ENCODE data around the gene LIMS2. TPM values are rescaled to one million over a fixed set of nuclear protein-coding genes. Genes with fewer than 3 reads are reported as not detected.

LIMS2 gene, protein sequence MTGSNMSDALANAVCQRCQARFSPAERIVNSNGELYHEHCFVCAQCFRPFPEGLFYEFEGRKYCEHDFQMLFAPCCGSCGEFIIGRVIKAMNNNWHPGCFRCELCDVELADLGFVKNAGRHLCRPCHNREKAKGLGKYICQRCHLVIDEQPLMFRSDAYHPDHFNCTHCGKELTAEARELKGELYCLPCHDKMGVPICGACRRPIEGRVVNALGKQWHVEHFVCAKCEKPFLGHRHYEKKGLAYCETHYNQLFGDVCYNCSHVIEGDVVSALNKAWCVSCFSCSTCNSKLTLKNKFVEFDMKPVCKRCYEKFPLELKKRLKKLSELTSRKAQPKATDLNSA
- total RNA-seq: 5.7 TPM

DNA sequence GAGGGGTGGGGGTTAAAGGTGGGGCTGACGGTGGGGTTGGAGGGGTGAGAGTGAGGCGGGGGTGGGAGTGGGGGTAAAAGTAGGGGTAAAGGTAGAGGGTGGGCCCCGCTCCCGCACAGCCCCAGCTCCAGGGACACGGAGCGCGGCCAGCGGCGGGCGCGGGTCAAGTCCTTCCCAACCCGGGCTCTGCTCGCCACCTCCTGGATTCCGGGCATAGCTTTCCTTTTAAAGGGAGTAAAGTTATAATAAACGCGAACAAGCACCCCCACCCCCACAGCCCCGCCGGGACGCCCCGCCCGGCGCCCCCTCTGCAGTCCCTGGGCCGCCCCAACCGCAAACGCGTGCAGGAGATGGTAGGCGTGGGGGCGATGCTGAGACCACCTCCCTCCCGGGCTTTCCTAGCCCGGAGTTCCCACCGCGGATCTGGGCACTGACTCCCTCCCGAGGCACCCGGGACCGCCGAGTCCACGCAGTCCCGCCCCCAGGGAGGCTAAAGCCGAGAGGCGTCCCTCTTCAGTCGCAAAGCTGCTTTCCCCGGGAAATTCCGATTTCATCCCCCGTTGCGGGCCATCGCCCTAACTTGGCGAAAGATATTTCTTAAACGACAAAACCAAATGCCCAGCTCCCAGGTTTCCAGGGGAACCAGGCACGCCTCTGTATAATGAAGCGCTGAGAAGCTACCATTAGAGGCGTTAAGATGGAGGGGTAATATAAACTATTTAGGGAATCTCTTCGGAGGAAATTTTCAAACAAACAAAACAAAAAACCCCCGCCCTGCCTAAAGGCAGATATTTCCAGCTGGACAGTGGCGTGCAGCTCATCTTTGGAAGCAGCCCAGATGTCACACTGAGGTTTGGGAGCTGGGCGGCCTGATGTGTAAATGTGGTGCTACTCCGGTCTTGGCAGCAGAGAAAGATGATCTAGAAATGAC, at the start of gene LIMS2:
Gene LIMS2 (minus strand): TSS at position 200 of the 931 bp plus-strand sequence. CDS start 506 bp downstream, outside the sequence.
- Histone ChIP-seq H3K4me1 (ENCODE audit: control insufficient read depth in 3 of 3, insufficient read depth in 3 of 3, low read length in 3 of 3) (peaks cover 26 to 37% (median 27%) of the 10 kb centered on the region in 3 donors), H3K9me3 (ENCODE audit: control insufficient read depth in 3 of 3, low read length in 3 of 3) (no peaks in the 10 kb centered on the region), H3K9ac (ENCODE audit: low read depth in 1 of 3, low read length in 3 of 3) (peak within 1 kb of the TSS; percentile 45 to 81 (median 74)), H3K36me3 (ENCODE audit: control insufficient read depth in 3 of 3, insufficient read depth in 3 of 3, low read length in 3 of 3) (no peaks in the 10 kb centered on the region), H3K27ac (ENCODE audit: low read depth, low read length) (peak within 1 kb of the TSS; percentile 50), H3K27me3 (ENCODE audit: control insufficient read depth in 3 of 3, insufficient read depth in 3 of 3, low read length in 3 of 3) (peaks cover 0 to 40% (median 32%) of the 10 kb centered on the region in 3 donors), H3K4me3 (ENCODE audit: low read length in 3 of 3) (peak within 1 kb of the TSS; percentile 64 to 72 (median 72))

DNA sequence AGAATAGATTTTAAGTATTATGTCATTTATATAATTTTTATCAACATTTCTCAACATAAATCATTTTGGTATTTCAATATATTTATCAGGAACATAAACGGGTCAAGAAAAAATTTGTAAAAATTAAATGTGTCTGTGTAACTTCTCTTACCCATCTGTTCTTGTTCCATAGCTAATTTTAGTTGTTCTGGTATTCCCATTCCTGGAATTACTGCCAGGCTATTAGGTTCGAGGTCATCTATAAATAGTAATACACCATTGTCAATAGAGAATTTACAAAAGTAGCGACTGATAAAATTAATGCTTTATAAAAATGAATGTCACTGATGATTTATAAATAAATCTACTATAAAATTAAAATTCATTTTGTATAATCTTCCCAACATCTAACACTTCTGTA, 47.5 kb upstream of the LIMS2 start:
- H3K9ac ChIP-seq (ENCODE audit: low read depth in 1 of 3, low read length in 3 of 3): no peak overlapping the region
- H3K4me1 ChIP-seq (ENCODE audit: control insufficient read depth in 3 of 3, insufficient read depth in 3 of 3, low read length in 3 of 3): peaks cover 9 to 15% (median 10%) of the 10 kb centered on the region in 3 donors
- no peaks in the 10 kb centered on the region for H3K27me3 ChIP-seq (ENCODE audit: control insufficient read depth in 3 of 3, insufficient read depth in 3 of 3, low read length in 3 of 3)
- H3K4me3 ChIP-seq (ENCODE audit: low read length in 3 of 3): no peak overlapping the region
- peak overlapping the region; percentile 52 for H3K27ac ChIP-seq (ENCODE audit: low read depth, low read length)
- H3K9me3 ChIP-seq (ENCODE audit: control insufficient read depth in 3 of 3, low read length in 3 of 3): no peaks in the 10 kb centered on the region
- peaks cover 17 to 34% (median 28%) of the 10 kb centered on the region in 3 donors for H3K36me3 ChIP-seq (ENCODE audit: control insufficient read depth in 3 of 3, insufficient read depth in 3 of 3, low read length in 3 of 3)

DNA sequence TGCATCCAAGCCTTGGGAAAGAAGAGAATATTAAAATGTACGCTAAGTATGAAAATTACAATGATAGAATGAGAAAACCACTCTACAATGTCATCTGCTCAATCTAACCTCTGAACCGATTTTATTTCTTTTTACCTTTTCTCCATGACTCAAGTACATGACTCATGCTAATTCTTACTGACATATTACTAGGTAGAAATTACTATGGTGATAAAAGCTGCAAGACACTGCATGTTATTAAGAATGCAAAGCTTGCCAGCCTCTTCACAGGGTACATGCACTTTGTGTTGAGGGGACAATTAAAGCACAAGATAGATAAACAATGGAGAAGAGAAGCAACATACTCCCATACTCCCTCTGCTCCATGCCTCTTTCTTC, 46.6 kb upstream of the LIMS2 start:
- H3K9ac ChIP-seq (ENCODE audit: low read depth in 1 of 3, low read length in 3 of 3): no peak overlapping the region
- H3K4me1 ChIP-seq (ENCODE audit: control insufficient read depth in 3 of 3, insufficient read depth in 3 of 3, low read length in 3 of 3): peaks cover 9 to 15% (median 10%) of the 10 kb centered on the region in 3 donors
- H3K27me3 ChIP-seq (ENCODE audit: control insufficient read depth in 3 of 3, insufficient read depth in 3 of 3, low read length in 3 of 3): no peaks in the 10 kb centered on the region
- H3K36me3 ChIP-seq (ENCODE audit: control insufficient read depth in 3 of 3, insufficient read depth in 3 of 3, low read length in 3 of 3): peaks cover 17 to 35% (median 28%) of the 10 kb centered on the region in 3 donors
- H3K9me3 ChIP-seq (ENCODE audit: control insufficient read depth in 3 of 3, low read length in 3 of 3): no peaks in the 10 kb centered on the region
- H3K4me3 ChIP-seq (ENCODE audit: low read length in 3 of 3): no peak overlapping the region
- peak overlapping the region; percentile 52 for H3K27ac ChIP-seq (ENCODE audit: low read depth, low read length)

- H3K4me1 ChIP-seq (ENCODE audit: control insufficient read depth in 3 of 3, insufficient read depth in 3 of 3, low read length in 3 of 3): peaks cover 9 to 18% (median 10%) of the 10 kb centered on the region in 3 donors
- peak overlapping the region; percentile 52 for H3K27ac ChIP-seq (ENCODE audit: low read depth, low read length)
- H3K9ac ChIP-seq (ENCODE audit: low read depth in 1 of 3, low read length in 3 of 3): no peak overlapping the region
- peaks cover 20 to 40% (median 28%) of the 10 kb centered on the region in 3 donors for H3K36me3 ChIP-seq (ENCODE audit: control insufficient read depth in 3 of 3, insufficient read depth in 3 of 3, low read length in 3 of 3)
- H3K9me3 ChIP-seq (ENCODE audit: control insufficient read depth in 3 of 3, low read length in 3 of 3): no peaks in the 10 kb centered on the region
- H3K4me3 ChIP-seq (ENCODE audit: low read length in 3 of 3): no peak overlapping the region
- H3K27me3 ChIP-seq (ENCODE audit: control insufficient read depth in 3 of 3, insufficient read depth in 3 of 3, low read length in 3 of 3): no peaks in the 10 kb centered on the region
Observed at GRCh38 chr2:127721311-127721977, 46.1 kb upstream of the LIMS2 start.

- Histone ChIP-seq H3K4me1 (ENCODE audit: control insufficient read depth in 3 of 3, insufficient read depth in 3 of 3, low read length in 3 of 3) (peaks cover 9 to 18% (median 10%) of the 10 kb centered on the region in 3 donors), H3K36me3 (ENCODE audit: control insufficient read depth in 3 of 3, insufficient read depth in 3 of 3, low read length in 3 of 3) (peaks cover 24 to 40% (median 37%) of the 10 kb centered on the region in 3 donors)
Observed at GRCh38 chr2:127719301-127720218, 44.2 kb upstream of the LIMS2 start.

DNA sequence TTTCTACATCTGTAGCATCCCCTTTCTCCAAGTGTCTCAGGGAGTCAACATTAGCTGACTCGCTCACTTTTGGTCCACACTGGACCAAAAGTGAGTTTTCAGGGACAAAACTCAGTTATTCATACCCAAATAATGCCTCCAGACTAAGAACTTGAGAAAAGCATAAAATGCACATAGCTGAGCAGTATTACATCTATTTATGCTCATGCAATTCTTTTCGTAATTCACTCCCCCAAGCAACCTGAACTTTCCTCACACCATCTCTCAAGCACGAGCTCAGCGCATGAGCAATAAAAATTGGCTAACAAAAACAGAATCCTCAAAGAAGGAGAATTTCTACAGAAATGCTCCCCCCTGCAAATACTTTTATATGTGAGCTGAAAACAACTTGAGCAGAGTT, 42.9 kb upstream of the LIMS2 start:
- Histone ChIP-seq H3K9me3 (ENCODE audit: control insufficient read depth in 3 of 3, low read length in 3 of 3) (no peaks in the 10 kb centered on the region), H3K9ac (ENCODE audit: low read depth in 1 of 3, low read length in 3 of 3) (no peak overlapping the region), H3K4me3 (ENCODE audit: low read length in 3 of 3) (no peak overlapping the region), H3K27ac (ENCODE audit: low read depth, low read length) (no peak overlapping the region), H3K4me1 (ENCODE audit: control insufficient read depth in 3 of 3, insufficient read depth in 3 of 3, low read length in 3 of 3) (peaks cover 6 to 12% (median 8%) of the 10 kb centered on the region in 3 donors), H3K27me3 (ENCODE audit: control insufficient read depth in 3 of 3, insufficient read depth in 3 of 3, low read length in 3 of 3) (no peaks in the 10 kb centered on the region), H3K36me3 (ENCODE audit: control insufficient read depth in 3 of 3, insufficient read depth in 3 of 3, low read length in 3 of 3) (peaks cover 30 to 42% (median 40%) of the 10 kb centered on the region in 3 donors)

More at GRCh38 chr2:127719301-127720218, 44.2 kb upstream of the LIMS2 start:
- Histone ChIP-seq H3K4me3 (ENCODE audit: low read length in 3 of 3) (no peak overlapping the region), H3K27me3 (ENCODE audit: control insufficient read depth in 3 of 3, insufficient read depth in 3 of 3, low read length in 3 of 3) (no peaks in the 10 kb centered on the region), H3K9ac (ENCODE audit: low read depth in 1 of 3, low read length in 3 of 3) (no peak overlapping the region), H3K9me3 (ENCODE audit: control insufficient read depth in 3 of 3, low read length in 3 of 3) (no peaks in the 10 kb centered on the region), H3K27ac (ENCODE audit: low read depth, low read length) (no peak overlapping the region)

- no peaks in the 10 kb centered on the region for H3K27me3 ChIP-seq (ENCODE audit: control insufficient read depth in 3 of 3, insufficient read depth in 3 of 3, low read length in 3 of 3)
- no peak overlapping the region for H3K4me3 ChIP-seq (ENCODE audit: low read length in 3 of 3)
- peaks cover 30 to 34% (median 30%) of the 10 kb centered on the region in 3 donors for H3K36me3 ChIP-seq (ENCODE audit: control insufficient read depth in 3 of 3, insufficient read depth in 3 of 3, low read length in 3 of 3)
- H3K9ac ChIP-seq (ENCODE audit: low read depth in 1 of 3, low read length in 3 of 3): no peak overlapping the region
- no peak overlapping the region for H3K27ac ChIP-seq (ENCODE audit: low read depth, low read length)
- H3K4me1 ChIP-seq (ENCODE audit: control insufficient read depth in 3 of 3, insufficient read depth in 3 of 3, low read length in 3 of 3): peaks cover 0 to 3% (median 0%) of the 10 kb centered on the region in 3 donors
- H3K9me3 ChIP-seq (ENCODE audit: control insufficient read depth in 3 of 3, low read length in 3 of 3): no peaks in the 10 kb centered on the region
Observed at GRCh38 chr2:127715778-127716449, 40.6 kb upstream of the LIMS2 start.

GRCh38 chr2:127713562-127713961, 38.2 kb upstream of the LIMS2 start:
- Histone ChIP-seq H3K4me1 (ENCODE audit: control insufficient read depth in 3 of 3, insufficient read depth in 3 of 3, low read length in 3 of 3) (peaks cover 0 to 5% (median 3%) of the 10 kb centered on the region in 3 donors), H3K27me3 (ENCODE audit: control insufficient read depth in 3 of 3, insufficient read depth in 3 of 3, low read length in 3 of 3) (no peaks in the 10 kb centered on the region), H3K27ac (ENCODE audit: low read depth, low read length) (no peak overlapping the region), H3K4me3 (ENCODE audit: low read length in 3 of 3) (no peak overlapping the region), H3K36me3 (ENCODE audit: control insufficient read depth in 3 of 3, insufficient read depth in 3 of 3, low read length in 3 of 3) (peaks cover 30 to 32% (median 30%) of the 10 kb centered on the region in 3 donors), H3K9ac (ENCODE audit: low read depth in 1 of 3, low read length in 3 of 3) (no peak overlapping the region), H3K9me3 (ENCODE audit: control insufficient read depth in 3 of 3, low read length in 3 of 3) (no peaks in the 10 kb centered on the region)
